ENCODE results near the gene ATOX1.

The ATOX1 gene

DNA sequence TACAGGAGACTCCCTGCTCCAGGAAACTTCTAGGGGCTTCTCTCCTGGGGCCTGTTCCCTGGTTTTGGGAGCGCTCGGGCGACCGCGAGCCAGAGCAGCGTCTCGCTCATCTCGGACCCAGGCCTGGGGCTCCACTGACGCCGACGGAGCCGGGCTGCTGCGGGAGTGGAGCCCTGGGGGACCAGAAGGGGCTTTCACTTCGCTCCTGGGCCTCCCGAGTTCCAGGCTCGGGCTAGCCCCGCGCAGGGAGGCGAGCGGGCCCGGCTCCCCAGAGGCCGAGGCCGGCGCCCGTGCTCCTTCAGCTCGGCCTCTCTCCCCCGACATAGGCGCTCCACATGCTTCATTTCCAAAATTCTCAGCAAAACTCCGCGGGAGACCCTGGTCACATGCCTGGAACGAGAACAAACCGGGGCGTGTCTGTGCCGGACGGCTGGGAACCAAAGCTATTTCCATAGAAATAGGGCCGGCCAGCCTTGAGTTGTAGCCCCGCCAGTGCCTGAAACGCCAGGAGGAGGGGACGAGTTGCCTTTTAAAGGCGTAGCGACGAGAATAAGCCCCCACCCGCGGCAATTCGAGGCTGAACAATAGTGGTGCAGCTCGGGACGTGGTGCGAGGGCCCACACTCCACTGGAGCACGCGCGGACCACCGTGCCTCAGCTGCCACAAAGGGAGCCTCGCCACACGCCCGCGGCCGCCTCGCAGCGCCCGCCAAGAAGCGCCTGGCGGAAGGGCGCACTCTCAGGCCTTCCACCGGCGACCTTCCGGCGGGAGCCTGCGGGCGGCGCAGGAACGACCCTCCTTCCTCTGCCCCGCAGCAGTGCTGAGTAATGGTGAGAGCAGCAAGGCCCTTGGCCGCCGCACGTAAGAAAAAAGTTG lies 12.2 kb upstream of the ATOX1 start:
- Histone ChIP-seq H3K27me3 (ENCODE audit: control insufficient read depth in 1 of 2, insufficient read depth in 2 of 2, low read length in 2 of 2) (no peaks in the 10 kb centered on the region), H3K27ac (ENCODE audit: low read depth, low read length) (peak overlapping the region; percentile 94), H3K36me3 (ENCODE audit: control insufficient read depth in 1 of 2, insufficient read depth in 2 of 2, low read length in 2 of 2) (no peaks in the 10 kb centered on the region), H3K4me1 (ENCODE audit: control insufficient read depth in 1 of 2, insufficient read depth in 2 of 2, low read length in 2 of 2) (peaks cover 20 to 26% of the 10 kb centered on the region in 2 donors), H3K4me3 (ENCODE audit: low read depth in 1 of 2, low read length in 2 of 2) (peak overlapping the region; percentile 72 to 79), H3K9me3 (ENCODE audit: control insufficient read depth in 1 of 2, low read length in 2 of 2) (no peaks in the 10 kb centered on the region), H3K9ac (ENCODE audit: low read depth in 1 of 2, low read length in 2 of 2) (peak overlapping the region; percentile 81 to 87)

DNA sequence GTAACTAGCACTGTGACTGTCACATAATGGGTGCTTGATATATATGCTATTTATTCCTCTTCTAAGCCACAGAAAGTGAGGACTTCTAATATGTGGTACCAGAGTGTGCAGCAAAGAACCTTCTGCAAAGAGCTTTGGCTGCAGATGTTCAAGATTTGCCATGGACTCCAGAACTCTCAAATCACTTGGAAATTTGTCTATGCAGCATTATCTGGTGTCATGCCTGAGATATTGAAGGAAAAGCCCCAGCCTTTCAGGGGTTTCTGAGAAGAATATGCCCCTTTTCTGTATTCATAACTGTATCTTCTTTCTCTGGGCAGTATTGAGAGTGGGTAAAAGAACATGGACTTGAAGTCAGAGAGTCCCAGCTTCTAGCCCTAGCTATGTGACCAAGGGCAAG lies 8.5 kb upstream of the ATOX1 start:
- Histone ChIP-seq H3K9ac (ENCODE audit: low read depth in 1 of 2, low read length in 2 of 2) (no peak overlapping the region), H3K27ac (ENCODE audit: low read depth, low read length) (no peak overlapping the region), H3K27me3 (ENCODE audit: control insufficient read depth in 1 of 2, insufficient read depth in 2 of 2, low read length in 2 of 2) (no peaks in the 10 kb centered on the region), H3K4me3 (ENCODE audit: low read depth in 1 of 2, low read length in 2 of 2) (no peak overlapping the region), H3K9me3 (ENCODE audit: control insufficient read depth in 1 of 2, low read length in 2 of 2) (no peaks in the 10 kb centered on the region), H3K4me1 (ENCODE audit: control insufficient read depth in 1 of 2, insufficient read depth in 2 of 2, low read length in 2 of 2) (peaks cover 0 to 4% of the 10 kb centered on the region in 2 donors), H3K36me3 (ENCODE audit: control insufficient read depth in 1 of 2, insufficient read depth in 2 of 2, low read length in 2 of 2) (no peaks in the 10 kb centered on the region)

DNA sequence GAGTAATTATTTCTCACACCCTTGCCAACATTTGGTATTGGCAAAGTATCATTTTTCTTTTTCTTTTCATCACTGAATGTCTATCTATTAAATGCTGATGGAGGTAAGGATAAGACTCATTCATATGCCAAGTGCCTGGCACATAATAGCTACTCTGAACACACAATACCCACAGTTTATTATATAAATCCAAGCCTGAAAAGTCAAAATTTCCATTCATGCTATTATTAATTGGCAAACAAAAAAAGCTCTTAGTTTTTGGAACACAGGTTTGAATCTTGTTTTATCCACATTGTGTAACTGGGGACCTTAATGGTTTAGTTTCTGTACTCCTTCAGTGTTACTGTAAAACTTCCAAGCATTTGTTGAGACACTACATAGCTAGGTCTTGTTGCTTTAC lies 6.4 kb upstream of the ATOX1 start:
- H3K27me3 ChIP-seq (ENCODE audit: control insufficient read depth in 1 of 2, insufficient read depth in 2 of 2, low read length in 2 of 2), result no peaks in the 10 kb centered on the region

DNA sequence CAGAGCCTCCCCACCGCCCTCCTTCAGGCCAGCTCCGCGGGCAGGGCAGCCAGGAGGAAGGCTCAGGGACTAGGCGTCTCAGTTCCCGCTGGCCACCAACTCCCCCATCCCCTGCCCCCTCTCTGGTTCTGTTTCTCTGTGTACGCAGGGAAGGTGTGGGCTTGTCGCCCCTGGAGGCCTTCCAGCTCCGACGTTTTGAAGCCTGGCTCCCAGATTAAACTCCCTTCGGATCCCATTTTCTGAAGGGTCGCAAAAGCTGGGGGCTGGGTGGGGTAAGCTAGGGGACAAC lies 346 bp downstream of the ATOX1 start:
- no peaks in the 10 kb centered on the region for H3K9me3 ChIP-seq (ENCODE audit: control insufficient read depth in 1 of 2, low read length in 2 of 2)
- H3K27me3 ChIP-seq (ENCODE audit: control insufficient read depth in 1 of 2, insufficient read depth in 2 of 2, low read length in 2 of 2), result no peaks in the 10 kb centered on the region
- peak overlapping the region; percentile 85 to 97 for H3K4me3 ChIP-seq (ENCODE audit: low read depth in 1 of 2, low read length in 2 of 2)
- peak overlapping the region; percentile 70 for H3K27ac ChIP-seq (ENCODE audit: low read depth, low read length)
- H3K4me1 ChIP-seq (ENCODE audit: control insufficient read depth in 1 of 2, insufficient read depth in 2 of 2, low read length in 2 of 2), result peaks cover 26 to 27% of the 10 kb centered on the region in 2 donors
- H3K9ac ChIP-seq (ENCODE audit: low read depth in 1 of 2, low read length in 2 of 2), result peak overlapping the region; percentile 82 to 92
- H3K36me3 ChIP-seq (ENCODE audit: control insufficient read depth in 1 of 2, insufficient read depth in 2 of 2, low read length in 2 of 2), result no peaks in the 10 kb centered on the region

More for the DNA sequence above, 6.4 kb upstream of the ATOX1 start:
- Histone ChIP-seq H3K4me1 (ENCODE audit: control insufficient read depth in 1 of 2, insufficient read depth in 2 of 2, low read length in 2 of 2) (no peaks in the 10 kb centered on the region), H3K9me3 (ENCODE audit: control insufficient read depth in 1 of 2, low read length in 2 of 2) (no peaks in the 10 kb centered on the region), H3K9ac (ENCODE audit: low read depth in 1 of 2, low read length in 2 of 2) (no peak overlapping the region), H3K27ac (ENCODE audit: low read depth, low read length) (no peak overlapping the region), H3K36me3 (ENCODE audit: control insufficient read depth in 1 of 2, insufficient read depth in 2 of 2, low read length in 2 of 2) (no peaks in the 10 kb centered on the region), H3K4me3 (ENCODE audit: low read depth in 1 of 2, low read length in 2 of 2) (no peak overlapping the region)

DNA sequence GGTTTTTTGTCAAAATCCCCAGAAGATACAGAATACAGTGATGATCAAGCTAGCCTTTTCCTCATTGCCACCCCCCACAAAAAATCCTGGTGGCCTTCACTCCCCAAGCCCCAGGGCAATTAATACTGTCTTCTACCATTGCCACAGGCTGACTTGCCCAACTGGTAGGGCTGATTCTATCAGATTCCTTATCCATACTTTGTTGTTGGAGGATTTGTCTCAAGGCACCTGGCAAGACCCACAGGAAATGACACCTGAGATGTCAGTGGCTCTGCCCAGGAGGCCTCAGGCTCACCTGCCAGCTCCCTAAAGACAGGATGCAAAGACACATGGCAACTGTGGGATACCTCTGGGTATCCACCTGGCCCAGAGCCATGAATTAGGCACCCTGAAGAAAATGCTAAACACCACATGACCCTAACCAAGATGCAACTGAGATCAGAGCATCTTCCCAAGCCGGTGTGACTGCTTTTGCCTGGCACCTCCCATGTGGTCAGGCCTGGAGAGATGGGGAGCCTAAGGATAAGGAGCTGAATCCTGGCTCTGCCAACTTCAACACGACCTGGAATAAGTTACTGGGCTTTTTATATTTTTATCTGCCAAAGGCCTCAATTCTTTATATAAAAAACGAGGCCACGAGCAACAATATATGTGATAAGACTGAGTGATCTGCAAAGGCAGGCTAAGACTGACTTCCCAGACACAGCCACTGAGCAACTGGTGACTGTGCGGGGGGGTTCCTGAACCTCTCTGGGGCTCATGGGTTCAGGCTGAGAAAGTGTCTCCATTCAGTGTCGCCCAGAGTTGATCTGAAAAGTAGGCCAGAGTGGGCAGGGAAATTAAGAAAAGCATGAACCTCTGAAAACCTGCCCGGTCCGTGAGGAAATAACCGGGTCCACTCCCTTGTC lies 944 bp downstream of the ATOX1 start:
- peak overlapping the region; percentile 82 to 92 for H3K9ac ChIP-seq (ENCODE audit: low read depth in 1 of 2, low read length in 2 of 2)
- no peaks in the 10 kb centered on the region for H3K27me3 ChIP-seq (ENCODE audit: control insufficient read depth in 1 of 2, insufficient read depth in 2 of 2, low read length in 2 of 2)
- H3K4me3 ChIP-seq (ENCODE audit: low read depth in 1 of 2, low read length in 2 of 2), result peak overlapping the region; percentile 85 to 97
- peaks cover 0 to 5% of the 10 kb centered on the region in 2 donors for H3K36me3 ChIP-seq (ENCODE audit: control insufficient read depth in 1 of 2, insufficient read depth in 2 of 2, low read length in 2 of 2)
- H3K27ac ChIP-seq (ENCODE audit: low read depth, low read length), result no peak overlapping the region
- peaks cover 26 to 27% of the 10 kb centered on the region in 2 donors for H3K4me1 ChIP-seq (ENCODE audit: control insufficient read depth in 1 of 2, insufficient read depth in 2 of 2, low read length in 2 of 2)
- no peaks in the 10 kb centered on the region for H3K9me3 ChIP-seq (ENCODE audit: control insufficient read depth in 1 of 2, low read length in 2 of 2)

DNA sequence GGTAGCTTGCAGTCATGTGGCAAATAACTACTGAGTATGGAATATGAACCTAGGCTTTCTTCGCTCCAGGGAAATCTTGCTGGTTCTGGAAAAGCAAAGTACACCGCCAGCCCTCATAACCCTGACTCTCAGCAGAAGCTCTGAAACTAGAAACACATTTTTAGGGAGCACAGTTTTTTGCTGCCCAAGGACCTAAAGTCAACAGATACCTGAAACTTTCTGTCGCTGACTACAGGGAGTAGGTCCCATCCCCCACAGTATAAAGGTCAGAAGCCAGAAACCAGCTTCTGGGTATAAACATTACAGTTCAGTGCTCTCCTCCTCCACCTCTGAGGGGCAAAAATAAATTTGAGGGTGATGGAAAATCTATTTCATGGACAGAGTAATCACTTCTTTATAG lies 3.0 kb downstream of the ATOX1 start:
- Histone ChIP-seq H3K4me1 (ENCODE audit: control insufficient read depth in 1 of 2, insufficient read depth in 2 of 2, low read length in 2 of 2) (peaks cover 26 to 27% of the 10 kb centered on the region in 2 donors), H3K4me3 (ENCODE audit: low read depth in 1 of 2, low read length in 2 of 2) (peak overlapping the region in 1 of 2 donors; percentile 12)

DNA sequence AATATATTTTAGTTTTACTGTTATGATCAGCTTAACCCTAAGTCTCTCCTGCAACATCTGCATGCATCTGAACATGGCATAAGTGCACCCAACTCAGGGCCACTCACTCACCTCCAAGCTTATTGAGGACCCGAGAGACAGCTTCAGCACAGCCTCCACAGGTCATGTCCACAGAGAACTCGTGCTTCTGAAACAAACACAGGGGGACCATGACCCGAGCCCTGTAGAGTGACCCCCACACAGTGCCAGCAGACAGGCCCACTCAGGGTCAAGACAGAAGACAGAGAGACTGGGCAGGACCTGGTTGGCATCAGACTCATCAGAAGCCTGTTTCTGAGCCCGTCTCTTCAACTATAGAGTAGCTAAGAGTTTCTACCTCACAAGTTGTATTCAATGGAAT lies 6.8 kb downstream of the ATOX1 start:
- peaks cover 3 to 9% of the 10 kb centered on the region in 2 donors for H3K4me1 ChIP-seq (ENCODE audit: control insufficient read depth in 1 of 2, insufficient read depth in 2 of 2, low read length in 2 of 2)
- H3K36me3 ChIP-seq (ENCODE audit: control insufficient read depth in 1 of 2, insufficient read depth in 2 of 2, low read length in 2 of 2), result peaks cover 0 to 8% of the 10 kb centered on the region in 2 donors
- no peak overlapping the region for H3K27ac ChIP-seq (ENCODE audit: low read depth, low read length)
- no peak overlapping the region for H3K9ac ChIP-seq (ENCODE audit: low read depth in 1 of 2, low read length in 2 of 2)
- no peak overlapping the region for H3K4me3 ChIP-seq (ENCODE audit: low read depth in 1 of 2, low read length in 2 of 2)
- H3K9me3 ChIP-seq (ENCODE audit: control insufficient read depth in 1 of 2, low read length in 2 of 2), result no peaks in the 10 kb centered on the region
- H3K27me3 ChIP-seq (ENCODE audit: control insufficient read depth in 1 of 2, insufficient read depth in 2 of 2, low read length in 2 of 2), result no peaks in the 10 kb centered on the region

More for the DNA sequence above, 3.0 kb downstream of the ATOX1 start:
- Histone ChIP-seq H3K27me3 (ENCODE audit: control insufficient read depth in 1 of 2, insufficient read depth in 2 of 2, low read length in 2 of 2) (no peaks in the 10 kb centered on the region), H3K27ac (ENCODE audit: low read depth, low read length) (peak overlapping the region; percentile 0), H3K36me3 (ENCODE audit: control insufficient read depth in 1 of 2, insufficient read depth in 2 of 2, low read length in 2 of 2) (peaks cover 0 to 5% of the 10 kb centered on the region in 2 donors), H3K9ac (ENCODE audit: low read depth in 1 of 2, low read length in 2 of 2) (peak overlapping the region in 1 of 2 donors; percentile 6), H3K9me3 (ENCODE audit: control insufficient read depth in 1 of 2, low read length in 2 of 2) (no peaks in the 10 kb centered on the region)

DNA sequence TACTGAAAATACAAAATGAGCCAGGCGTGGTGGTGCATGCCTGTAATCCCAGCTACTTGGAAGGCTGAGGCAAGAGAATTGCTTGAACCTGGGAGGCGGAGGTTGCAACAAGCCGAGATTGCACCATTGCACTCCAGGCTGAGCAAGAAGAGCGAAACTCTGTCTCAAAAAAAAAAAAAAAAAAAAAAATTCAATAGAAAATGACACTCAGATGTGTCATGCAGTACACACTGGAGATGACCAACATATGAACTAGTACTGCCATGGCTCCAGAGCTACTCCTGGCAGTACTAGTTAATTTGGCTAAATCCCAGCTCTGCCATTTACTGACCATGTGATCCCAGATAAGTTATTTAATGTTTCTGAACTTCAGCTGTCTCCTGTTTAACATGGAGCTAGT lies 7.3 kb downstream of the ATOX1 start:
- Histone ChIP-seq H3K9ac (ENCODE audit: low read depth in 1 of 2, low read length in 2 of 2) (no peak overlapping the region), H3K9me3 (ENCODE audit: control insufficient read depth in 1 of 2, low read length in 2 of 2) (no peaks in the 10 kb centered on the region), H3K4me1 (ENCODE audit: control insufficient read depth in 1 of 2, insufficient read depth in 2 of 2, low read length in 2 of 2) (peaks cover 0 to 8% of the 10 kb centered on the region in 2 donors), H3K27me3 (ENCODE audit: control insufficient read depth in 1 of 2, insufficient read depth in 2 of 2, low read length in 2 of 2) (no peaks in the 10 kb centered on the region), H3K27ac (ENCODE audit: low read depth, low read length) (no peak overlapping the region), H3K4me3 (ENCODE audit: low read depth in 1 of 2, low read length in 2 of 2) (no peak overlapping the region), H3K36me3 (ENCODE audit: control insufficient read depth in 1 of 2, insufficient read depth in 2 of 2, low read length in 2 of 2) (peaks cover 0 to 12% of the 10 kb centered on the region in 2 donors)

DNA sequence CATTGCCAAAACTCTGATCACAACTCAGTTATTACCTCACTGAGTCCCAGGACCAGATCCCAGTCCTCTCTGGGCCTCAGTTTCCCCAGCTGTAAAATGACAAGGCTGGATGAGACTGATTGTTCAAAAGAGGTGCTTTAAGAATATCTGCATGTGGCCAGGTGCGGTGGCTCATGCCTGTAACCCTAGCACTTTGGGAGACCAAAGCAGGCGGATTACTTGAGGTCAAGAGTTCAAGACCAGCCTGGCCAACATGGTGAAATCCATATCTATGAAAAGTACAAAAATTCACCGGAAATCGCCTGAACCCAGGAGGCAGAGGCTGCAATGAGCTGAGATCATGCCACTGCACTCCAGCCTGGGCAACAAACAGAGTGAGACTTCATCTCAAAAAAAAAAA lies 8.3 kb downstream of the ATOX1 start:
- Histone ChIP-seq H3K4me1 (ENCODE audit: control insufficient read depth in 1 of 2, insufficient read depth in 2 of 2, low read length in 2 of 2) (peaks cover 5 to 8% of the 10 kb centered on the region in 2 donors), H3K9ac (ENCODE audit: low read depth in 1 of 2, low read length in 2 of 2) (no peak overlapping the region), H3K4me3 (ENCODE audit: low read depth in 1 of 2, low read length in 2 of 2) (no peak overlapping the region), H3K36me3 (ENCODE audit: control insufficient read depth in 1 of 2, insufficient read depth in 2 of 2, low read length in 2 of 2) (peaks cover 8 to 22% of the 10 kb centered on the region in 2 donors), H3K27ac (ENCODE audit: low read depth, low read length) (no peak overlapping the region), H3K27me3 (ENCODE audit: control insufficient read depth in 1 of 2, insufficient read depth in 2 of 2, low read length in 2 of 2) (no peaks in the 10 kb centered on the region), H3K9me3 (ENCODE audit: control insufficient read depth in 1 of 2, low read length in 2 of 2) (no peaks in the 10 kb centered on the region)
